Coronary artery (tissue), 2 donors: ENCODE results near the gene ADH6.

ENCODE experiments used
- DNase-seq: peaks from one replicate; pipeline ENCODE4 v3.0.0-alpha.2; 2017; ENCODE audit warnings: low spot score
- H3K27ac ChIP-seq, 2 donors: fragments of 200-600 bp; sonication (generic); one replicate each; pipeline ENCODE4 v1.5.1; 2016 to 2019
- H3K4me3 ChIP-seq: fragments of 200-600 bp; sonication (generic); 2 replicates; pipeline ENCODE4 v1.5.1; 2016; ENCODE audit warnings: mild to moderate bottlenecking, moderate library complexity
- TF ChIP-seq, protein P1 (sequence below): fragments of 200-600 bp; sonication (generic); IDR thresholded peaks from one replicate; pipeline ENCODE4 v1.5.1; 2019; ENCODE audit warnings: antibody characterized with exemption

ADH6 gene

GRCh38 chr4:99221980-99222379, 2.9 kb upstream of the ADH6 start:
- no peak overlapping the region for H3K4me3 ChIP-seq
- no peak overlapping the region for H3K27ac ChIP-seq
- TF ChIP-seq, protein P1, sequence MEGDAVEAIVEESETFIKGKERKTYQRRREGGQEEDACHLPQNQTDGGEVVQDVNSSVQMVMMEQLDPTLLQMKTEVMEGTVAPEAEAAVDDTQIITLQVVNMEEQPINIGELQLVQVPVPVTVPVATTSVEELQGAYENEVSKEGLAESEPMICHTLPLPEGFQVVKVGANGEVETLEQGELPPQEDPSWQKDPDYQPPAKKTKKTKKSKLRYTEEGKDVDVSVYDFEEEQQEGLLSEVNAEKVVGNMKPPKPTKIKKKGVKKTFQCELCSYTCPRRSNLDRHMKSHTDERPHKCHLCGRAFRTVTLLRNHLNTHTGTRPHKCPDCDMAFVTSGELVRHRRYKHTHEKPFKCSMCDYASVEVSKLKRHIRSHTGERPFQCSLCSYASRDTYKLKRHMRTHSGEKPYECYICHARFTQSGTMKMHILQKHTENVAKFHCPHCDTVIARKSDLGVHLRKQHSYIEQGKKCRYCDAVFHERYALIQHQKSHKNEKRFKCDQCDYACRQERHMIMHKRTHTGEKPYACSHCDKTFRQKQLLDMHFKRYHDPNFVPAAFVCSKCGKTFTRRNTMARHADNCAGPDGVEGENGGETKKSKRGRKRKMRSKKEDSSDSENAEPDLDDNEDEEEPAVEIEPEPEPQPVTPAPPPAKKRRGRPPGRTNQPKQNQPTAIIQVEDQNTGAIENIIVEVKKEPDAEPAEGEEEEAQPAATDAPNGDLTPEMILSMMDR = no peak
- DNase-seq = no peak

GRCh38 chr4:99219479-99219878, 433 bp upstream of the ADH6 start:
- no peak for DNase-seq
- no peak overlapping the region for H3K4me3 ChIP-seq
- no peak overlapping the region for H3K27ac ChIP-seq
- TF ChIP-seq, protein P1 = no peak

- no peak overlapping the region for H3K27ac ChIP-seq
- no peak for DNase-seq
- TF ChIP-seq, protein P1 = no peak
- no peak overlapping the region for H3K4me3 ChIP-seq
Observed at GRCh38 chr4:99215521-99215920, 3.5 kb downstream of the ADH6 start.

DNA sequence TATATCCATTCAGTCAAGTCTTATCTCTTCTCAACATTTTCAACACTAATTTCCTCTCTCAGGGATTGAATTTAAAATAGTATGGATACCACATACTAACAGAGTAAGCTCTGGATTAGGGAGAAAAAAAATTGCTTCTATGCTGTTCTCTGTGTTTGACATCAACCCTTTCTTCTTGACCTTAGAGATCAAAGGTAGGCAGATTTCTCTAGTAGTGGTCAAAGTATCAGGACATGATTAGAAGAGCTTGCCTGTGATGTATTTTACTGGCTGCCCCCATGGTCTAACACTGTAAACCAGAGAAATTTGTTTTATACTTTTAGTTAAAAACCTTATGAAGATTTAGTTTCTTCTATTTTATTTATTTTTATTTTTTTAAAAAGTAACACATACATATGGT, 8.3 kb downstream of the ADH6 start:
- no peak overlapping the region for H3K4me3 ChIP-seq
- no peak overlapping the region for H3K27ac ChIP-seq
- DNase-seq = no peak
- TF ChIP-seq, protein P1 = no peak

- DNase-seq = no peak
- Histone ChIP-seq H3K4me3 (no peak overlapping the region), H3K27ac (peak overlapping the region in 1 of 2 donors; percentile 24)
- TF ChIP-seq, protein P1 = no peak
Observed at GRCh38 chr4:99209671-99210070, 9.4 kb downstream of the ADH6 start.

- TF ChIP-seq, protein P1 = no peak
- H3K27ac ChIP-seq = peak overlapping the region; percentile 1 to 10
- no peak for DNase-seq
- no peak overlapping the region for H3K4me3 ChIP-seq
Observed at GRCh38 chr4:99208719-99209075, 10.3 kb downstream of the ADH6 start.

DNA sequence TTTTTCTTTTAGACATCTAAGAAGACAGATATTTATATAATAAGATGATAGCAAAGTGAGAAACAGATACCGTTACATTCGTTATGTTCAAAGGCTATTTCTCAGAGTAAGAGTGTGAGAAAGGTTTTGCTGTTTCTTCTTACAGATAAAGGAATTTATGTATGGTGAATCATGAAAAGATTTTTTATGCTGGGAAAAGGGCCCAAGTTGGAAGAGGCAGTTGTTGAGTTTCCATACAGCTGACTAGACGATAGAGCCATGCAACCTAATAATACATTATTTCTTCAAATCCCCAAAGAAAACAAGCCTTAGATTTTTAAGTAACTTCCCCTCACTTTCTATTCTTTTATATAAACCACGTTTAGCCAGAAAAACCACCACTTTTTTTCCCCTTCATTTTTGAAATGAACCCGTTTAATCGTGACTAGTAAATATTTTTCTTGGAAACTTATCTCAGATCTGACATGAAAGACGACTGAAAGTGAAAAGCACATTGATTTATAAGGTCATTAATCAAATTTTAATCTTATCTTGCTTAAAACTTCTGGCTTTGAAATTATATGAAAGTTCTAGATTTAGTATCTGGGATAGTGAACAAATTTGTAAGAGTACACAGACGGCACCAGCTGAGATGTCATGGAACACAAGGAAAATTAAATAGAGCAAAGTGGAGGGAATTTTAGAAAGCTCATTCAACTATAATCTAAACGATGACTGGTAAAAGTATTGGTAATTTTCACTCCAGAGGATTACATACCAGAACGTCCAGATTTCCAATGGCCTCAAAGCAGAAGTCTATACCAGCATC, 10.9 kb downstream of the ADH6 start:
- TF ChIP-seq, protein P1 = no peak
- Histone ChIP-seq H3K4me3 (no peak overlapping the region), H3K27ac (peak overlapping the region; percentile 1 to 10)
- no peak for DNase-seq
